HG03039 (cell line): Measurements from ENCODE around the gene CRAMP1.

Experiments used
- ATAC-seq: cut with Tn5 transposase; IDR thresholded peaks from one replicate; pipeline ENCODE4 v1.9.1; 2021; ENCODE audit warnings: mild to moderate bottlenecking, moderate library complexity; ENCODE audit not compliant: unreplicated experiment

The CRAMP1 gene

DNA sequence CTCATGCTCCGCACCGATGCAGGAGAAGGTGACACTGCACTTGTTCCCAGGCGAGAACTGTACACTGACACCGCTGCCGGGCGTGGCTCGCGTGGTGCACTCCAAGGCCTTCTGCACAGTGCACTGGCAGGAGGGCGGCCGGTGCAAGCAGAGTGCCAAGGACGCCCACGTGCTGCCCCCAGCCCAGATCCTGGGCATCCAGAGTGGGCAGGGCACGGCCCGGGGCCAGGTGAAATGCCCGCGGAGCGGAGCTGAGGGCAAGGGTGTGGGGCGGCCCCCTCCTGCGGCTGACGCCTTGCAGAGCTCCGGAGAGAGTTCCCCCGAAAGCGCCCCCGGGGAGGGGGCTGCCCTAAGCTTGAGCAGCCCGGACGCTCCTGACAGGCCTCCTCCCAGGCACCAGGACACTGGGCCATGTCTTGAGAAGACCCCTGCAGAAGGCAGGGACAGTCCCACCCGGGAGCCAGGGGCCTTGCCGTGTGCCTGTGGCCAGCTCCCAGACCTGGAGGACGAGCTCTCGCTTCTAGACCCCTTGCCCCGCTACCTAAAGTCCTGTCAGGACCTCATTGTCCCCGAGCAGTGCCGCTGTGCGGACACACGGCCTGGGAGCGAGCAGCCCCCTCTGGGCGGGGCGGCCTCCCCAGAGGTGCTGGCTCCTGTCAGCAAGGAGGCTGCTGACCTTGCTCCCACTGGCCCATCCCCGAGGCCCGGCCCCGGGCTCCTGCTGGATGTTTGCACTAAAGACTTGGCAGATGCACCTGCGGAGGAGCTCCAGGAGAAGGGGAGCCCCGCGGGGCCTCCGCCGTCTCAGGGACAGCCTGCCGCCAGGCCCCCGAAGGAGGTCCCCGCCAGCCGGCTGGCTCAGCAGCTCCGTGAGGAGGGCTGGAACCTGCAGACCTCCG is 44.0 kb downstream of the CRAMP1 start:
- no peak for ATAC-seq

DNA sequence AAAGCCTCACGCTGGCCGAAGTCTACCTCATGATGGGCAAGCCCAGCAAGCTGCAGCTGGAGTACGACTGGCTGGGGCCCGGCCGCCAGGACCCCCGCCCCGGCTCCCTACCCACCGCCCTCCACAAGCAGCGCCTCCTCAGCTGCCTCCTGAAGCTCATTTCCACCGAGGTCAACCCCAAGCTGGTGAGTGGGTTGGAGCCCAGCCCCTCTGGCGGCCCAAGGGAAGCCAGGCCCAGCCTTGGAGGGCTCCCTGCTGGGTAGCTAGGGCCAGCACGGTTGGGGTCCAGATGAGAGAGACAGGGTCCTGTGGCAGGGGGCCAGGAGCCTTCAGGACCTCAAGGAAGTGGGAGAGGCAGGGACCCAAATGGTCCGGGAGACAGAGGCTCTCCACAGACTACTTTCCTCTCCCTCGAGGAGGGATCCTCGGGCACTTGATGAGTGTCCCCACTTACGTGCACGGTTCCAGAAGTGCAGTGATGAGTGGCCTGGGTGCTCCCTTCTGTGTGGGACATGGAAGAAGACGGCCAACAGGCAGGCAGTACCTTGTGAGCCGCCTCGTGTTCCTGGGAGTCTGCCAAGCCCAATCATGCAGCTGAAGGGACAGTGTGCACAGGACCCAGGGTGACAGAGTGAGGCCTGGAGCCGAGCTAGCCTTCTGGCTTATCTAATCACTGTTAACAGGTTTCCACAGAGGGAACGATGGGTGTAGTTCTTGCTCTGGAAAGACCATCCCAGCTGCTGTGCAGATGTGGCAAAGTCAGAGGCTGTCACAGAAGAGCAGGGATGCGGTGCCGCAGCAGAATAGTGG is 44.9 kb downstream of the CRAMP1 start:
- no peak for ATAC-seq

DNA sequence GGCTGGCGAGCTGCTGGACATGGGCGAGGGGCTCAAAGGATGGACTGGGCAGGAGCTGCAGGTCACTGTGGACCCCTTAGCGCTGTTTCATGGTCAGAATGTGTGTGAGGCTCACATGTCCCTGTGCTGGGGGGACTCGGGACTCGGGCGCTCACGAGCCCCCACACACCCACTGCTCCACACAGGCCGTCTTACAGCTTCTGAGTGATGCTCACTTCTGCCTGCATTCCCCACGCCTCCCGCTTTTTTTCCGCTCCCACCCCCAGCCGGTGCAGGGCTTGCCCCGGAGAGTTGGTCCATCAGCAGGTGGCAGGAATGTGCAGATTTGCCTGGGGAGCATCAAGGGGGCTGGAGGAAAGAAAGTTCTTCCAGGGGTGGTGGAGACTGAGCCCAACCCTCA is 45.7 kb downstream of the CRAMP1 start:
- no peak for ATAC-seq

DNA sequence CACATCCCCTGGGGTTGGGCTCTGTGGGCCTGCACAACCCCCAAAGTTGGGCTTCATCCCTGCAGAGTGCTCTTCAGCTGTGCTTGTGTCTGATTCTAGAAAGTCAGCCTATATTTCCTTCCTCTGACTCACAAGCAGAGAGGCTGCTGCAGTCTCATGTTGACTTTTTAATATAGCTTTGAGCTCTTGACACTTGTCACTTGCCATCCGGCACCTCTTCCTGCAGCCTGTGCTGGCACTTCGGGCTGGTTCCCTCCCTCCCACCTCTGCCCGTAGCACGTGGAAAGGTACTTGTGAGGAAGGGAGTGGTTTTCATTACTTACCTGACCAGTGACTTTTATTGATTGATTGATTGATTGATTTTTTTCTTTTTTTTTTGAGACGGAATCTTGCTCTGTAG is 46.9 kb downstream of the CRAMP1 start:
- no peak for ATAC-seq

DNA sequence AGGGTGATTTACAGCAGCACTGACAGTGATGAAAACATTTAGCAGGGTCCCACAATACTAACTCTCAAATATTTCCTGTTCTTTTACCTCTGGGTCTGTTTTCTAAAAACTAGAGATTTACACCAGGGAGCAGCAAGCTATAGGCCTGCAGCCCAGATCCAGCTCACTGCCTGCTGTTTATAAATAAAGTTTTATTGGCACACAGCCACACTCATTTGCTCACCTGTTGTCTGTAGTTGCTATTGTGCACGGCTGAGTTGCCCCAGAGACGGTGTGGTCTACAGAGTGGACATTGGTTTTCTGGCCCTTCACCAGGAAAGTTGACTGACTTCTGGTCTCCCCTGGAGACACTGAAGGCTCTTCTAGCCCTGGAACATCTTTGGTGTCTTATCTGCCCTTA is 49.7 kb downstream of the CRAMP1 start:
- ATAC-seq, result no peak

DNA sequence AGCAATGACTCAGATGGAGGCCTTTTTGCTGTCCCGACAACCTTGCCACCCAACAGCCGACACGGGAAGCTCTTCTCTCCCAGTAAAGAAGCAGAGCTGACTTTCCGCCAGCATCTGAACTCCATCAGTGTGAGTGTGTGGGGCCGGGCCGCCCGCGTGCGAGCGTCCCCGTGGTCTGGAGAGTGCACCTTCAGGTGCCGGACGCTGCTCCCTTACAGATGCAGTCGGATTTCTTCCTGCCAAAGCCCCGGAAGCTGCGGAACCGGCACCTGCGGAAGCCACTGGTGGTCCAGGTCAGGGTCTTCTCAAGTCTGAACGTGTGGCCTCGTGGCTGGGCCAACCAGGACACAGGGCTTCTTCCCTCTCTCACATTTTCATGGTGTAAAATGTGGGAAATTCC is 50.4 kb downstream of the CRAMP1 start:
- no peak for ATAC-seq

DNA sequence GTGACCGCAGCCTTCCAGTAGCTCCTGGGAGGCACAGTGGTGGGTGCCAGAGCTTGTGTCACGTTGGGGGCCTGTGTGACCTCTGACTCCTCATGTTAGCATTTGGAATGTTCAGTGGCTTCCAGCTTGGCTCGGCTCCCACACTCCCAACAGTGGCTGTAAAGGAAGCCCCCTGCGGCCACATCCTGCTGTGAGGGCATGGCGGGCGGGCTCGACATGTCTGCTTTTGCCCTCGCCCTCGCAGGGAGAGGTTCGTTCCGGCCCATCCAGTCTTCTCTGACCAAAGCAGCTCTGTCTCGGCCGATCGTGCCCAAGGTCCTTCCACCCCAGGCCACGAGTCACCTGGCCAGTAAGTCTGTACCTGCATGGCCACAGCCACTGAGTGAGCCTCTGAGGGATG is 53.7 kb downstream of the CRAMP1 start:
- no peak for ATAC-seq

DNA sequence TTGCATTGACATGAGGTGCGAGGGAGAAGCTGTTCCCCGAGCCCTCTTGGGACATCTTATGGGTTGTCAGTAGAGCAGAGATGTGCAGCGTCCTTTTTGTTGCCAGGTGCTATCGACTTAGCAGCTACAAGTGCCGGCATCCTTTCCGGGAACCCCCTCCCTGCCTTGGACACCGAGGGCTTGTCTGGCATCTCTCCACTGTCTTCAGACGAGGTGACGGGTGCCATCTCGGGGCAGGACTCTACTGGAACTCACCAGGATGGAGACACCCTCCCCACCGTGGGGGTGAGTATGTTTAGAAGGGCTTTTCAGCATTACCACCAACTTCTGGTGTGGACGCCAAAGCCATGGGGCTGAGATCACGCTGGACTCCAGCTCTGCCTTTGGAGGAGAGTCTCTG is 54.2 kb downstream of the CRAMP1 start:
- no peak for ATAC-seq

DNA sequence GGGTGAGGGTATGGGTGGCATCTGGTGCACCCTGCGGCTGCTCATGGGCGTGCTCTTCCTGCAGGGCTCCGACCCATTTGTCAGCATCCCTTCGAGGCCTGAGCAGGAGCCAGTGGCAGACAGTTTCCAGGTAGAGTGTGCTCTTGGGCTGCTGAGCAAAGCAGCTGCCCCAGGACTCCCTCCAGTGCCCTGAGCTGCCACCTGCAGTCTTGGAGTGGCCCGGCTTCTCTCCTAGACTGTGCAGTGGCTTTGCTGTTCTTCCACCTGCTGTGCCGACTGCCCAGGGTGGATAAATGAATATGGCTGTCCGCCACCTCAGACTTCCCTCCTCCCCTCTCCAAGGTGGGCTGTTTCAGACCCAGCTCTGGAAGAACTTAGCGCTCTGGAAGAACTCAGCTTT is 55.1 kb downstream of the CRAMP1 start:
- ATAC-seq, result no peak

DNA sequence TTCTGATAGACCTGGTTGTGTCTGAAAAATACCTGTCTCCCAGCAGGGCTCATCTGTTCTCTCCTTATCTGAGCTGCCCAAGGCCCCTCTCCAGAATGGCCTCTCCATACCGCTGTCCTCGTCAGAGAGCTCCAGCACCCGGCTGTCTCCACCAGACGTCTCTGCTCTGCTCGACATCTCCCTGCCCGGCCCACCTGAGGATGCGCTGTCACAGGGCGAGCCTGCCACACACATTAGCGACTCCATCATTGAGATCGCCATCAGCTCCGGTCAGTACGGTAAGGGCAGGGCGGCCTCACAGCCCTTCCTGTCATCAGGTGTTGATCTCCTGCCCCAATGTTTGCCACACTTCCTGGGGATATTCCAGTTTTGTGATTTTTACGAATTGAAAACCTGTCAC is 55.8 kb downstream of the CRAMP1 start:
- no peak for ATAC-seq

DNA sequence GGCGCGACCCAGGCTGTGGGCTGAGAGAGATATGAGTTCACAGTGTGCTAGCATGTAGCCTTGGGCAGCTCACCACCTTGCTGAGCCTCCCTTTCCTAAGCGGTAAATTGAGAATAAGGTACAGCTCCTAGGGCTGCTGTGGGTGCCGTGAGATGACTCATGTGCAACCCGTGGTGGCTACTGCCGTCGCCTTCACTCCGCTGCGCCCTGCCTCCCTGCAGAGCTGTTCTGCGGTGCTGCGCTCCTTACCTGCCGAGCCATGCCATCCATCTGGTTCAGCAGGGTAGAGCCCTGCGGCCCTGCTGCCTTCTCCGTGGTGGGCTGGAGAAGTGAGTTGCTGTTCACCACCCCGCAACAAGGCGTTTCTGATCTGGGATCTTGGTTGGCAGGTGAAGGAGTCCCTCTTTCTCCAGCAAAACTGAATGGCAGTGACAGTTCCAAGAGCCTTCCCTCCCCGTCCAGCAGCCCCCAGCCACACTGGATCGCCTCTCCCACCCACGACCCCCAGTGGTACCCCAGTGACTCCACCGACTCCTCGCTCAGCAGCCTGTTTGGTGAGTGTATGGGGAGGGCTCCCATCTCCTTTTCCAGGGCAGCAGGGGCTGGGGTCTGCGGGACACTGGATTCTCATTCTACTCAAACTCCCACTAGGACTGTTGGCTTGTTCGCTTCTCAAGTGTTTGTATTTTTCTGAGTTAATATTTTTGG is 56.6 kb downstream of the CRAMP1 start:
- ATAC-seq, result no peak

DNA sequence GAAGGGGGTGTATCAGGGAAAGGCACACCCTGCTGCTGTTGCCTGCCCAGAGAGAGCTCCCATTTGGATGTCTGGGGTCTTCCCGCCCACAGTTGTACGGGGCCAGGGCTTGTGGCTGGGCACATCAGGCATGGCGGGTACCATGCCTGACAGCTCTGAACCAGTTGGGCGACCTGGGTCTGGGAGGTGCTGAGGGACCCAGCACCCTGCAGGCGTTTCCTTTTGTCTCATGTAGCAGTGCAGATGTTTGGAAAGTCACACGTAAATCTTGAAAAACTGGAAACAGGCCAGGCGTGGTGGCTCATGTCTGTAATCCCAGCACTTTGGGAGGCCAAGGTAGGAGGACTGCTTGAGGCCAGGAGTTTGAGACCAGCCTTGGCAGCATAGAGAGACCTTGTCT is 57.5 kb downstream of the CRAMP1 start:
- no peak for ATAC-seq

DNA sequence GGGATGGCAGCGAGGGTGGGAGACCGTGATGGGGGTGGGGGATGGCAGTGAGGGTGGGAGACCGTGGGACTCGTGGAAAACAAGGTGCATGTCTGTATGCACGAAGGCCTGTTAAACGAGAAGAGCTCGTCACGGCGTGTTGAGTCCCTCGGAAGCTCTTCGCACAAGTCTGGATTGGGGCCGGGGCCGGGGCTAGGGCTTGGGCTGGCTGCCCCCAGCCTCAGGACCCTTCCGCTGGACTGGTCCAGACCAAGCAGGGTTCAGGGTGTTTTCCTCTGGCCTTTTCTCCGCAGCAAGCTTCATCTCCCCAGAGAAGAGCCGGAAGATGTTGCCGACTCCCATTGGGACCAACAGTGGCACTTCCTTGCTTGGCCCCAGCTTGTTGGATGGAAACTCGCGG is 58.2 kb downstream of the CRAMP1 start:
- ATAC-seq, result no peak

DNA sequence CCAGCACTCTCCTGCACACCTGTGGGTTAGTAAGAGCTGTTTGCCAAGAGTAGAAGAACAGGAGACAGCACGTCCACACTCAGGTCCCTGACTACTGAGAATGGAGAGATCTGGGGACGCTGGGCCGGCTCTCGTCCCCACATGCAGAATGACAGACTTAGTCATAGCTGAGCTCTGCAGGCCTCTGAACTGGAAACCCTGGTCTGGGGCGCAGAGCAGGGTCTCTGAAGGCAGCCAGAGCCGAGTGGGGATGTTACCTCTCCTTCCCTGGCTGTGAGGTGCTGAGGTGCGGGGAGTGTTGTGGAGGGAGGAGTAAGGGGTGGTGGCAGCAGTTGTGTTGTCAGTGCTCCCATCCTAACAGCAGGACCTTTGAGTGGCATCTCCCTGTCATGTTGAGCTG is 58.7 kb downstream of the CRAMP1 start:
- ATAC-seq, result no peak

DNA sequence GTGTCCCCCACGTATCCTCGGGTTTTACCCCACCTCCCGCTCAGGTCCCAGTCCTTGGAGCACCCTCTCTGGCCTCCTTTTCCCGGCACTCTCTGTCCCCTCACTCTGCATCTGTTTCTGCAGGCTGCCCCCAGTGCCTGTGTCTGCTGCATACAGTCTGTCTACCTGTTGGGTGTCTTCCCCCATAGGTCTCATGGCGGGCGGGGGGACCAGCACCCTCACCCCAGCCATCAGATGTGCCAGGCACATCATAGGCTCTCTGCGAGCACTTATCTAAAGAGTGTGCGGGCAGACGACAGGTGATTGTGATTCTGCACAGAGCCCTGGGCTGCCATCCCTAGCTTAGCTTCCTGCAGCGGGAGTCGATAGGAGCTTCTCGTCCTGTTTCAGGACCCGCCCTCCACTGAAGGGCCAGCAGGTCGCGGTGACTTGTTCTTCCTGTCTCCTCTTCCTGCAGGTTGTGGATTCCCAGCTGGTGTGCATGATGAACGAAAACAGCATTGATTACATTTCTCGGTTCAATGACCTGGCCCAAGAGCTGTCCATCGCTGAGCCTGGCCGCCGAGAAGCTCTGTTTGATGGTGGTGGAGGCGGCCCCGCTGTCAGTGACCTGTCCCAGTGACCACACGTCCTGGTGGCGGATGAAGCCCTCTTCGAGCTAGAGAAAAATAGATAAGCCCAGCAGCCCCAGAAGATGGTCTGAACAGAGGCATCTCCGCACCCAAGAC is 61.4 kb downstream of the CRAMP1 start:
- ATAC-seq, result no peak

DNA sequence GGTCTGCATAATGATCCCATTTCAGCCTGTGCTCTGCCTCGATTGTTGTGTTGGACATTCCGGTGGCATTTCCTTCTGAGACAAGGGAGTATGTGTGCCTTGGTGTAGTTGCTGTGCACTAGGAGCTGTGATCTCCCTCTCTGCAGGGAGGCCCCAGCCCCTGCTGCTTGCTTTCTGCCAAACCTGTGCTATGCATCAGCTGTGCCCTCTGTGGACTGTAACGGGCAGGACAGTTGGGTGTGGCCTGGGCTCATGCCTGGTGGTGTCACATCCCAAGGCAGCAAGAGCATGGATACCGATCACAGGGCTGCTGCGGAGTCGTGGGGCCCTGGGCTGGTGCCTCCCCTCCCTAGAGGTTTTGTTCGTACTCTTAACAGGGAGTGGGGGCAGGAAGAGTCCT is 62.1 kb downstream of the CRAMP1 start:
- no peak for ATAC-seq

DNA sequence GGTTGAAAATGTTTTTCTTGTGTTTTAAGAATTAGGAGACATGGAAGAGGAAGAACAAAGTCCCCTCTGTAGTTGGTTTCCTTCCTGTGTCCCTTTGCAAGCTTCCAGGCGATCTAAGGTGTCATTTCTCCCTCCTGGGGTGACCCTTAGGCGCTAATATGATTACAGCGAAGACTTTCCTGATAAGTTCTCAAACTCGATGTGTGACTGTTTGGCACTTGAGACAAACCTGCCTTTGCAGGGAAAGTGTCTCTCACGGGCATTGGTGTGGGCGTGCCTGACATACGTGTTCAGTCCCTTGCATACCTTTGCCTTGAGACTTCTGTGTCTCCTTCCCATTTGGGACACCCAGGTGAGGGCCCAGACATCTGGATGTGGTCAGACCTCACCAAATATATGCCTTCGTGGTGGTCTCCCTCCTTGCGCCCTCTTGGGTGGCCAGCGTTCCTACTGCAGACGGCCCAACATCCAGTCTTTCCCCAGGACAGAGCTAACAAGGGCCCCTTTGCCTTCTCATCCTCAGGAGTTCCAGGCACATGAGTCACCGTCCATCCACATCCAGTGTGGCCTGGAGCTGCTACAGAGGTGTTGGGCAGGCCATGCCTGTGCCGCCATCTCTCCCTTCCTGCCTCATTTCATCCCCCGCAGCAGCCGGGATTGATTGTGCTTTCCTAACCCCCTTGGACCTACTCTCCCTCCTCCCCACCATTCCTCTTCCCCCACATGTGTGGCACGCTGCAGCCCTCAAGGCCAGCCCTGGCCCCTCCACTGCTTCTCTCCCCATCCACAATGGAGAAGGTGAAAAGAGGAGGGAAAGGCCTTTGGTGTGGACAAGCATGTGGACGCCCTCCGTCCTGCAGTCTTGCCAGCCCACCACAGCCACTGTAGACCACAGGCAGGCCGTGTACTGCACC is 62.8 kb downstream of the CRAMP1 start:
- no peak for ATAC-seq

DNA sequence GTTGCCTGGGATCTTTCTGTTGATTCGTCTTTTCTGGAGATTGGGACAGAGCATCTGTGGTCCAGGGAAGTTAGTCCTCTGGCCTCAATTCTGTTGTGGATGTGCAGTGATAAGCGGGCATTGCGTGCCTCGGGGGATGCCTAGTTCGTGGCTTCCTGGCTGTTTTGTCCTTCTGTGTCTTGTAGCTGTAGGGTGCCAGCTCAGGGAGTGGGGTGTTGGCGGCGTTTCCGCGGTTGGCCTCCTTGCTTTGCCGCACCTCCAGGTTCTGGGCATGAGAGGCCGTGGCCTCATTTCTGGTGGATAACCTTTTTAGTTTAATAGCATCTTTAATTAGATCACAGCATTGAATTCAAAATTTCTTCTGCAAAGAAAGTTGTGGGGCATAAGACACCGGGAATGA is 64.5 kb downstream of the CRAMP1 start:
- no peak for ATAC-seq

DNA sequence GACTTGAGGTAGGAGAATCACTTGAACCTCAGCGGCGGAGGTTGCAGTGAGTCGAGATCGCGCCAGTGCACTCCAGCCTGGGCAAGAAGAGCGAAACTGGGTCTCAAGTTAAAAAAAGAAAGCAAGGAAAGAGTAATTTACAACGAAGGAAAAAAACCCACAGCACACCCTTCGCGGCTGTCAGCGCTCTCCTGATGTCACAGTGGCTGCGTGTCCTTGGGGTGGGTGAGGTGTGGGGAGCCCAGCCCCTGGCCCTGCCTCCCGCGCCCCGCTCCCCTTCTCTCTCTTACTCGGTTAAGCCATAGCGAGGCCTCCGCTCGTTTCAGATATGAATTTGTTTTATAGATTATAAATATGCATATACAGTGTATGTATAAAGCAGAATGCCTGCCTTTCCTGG is 65.2 kb downstream of the CRAMP1 start:
- ATAC-seq, result no peak

DNA sequence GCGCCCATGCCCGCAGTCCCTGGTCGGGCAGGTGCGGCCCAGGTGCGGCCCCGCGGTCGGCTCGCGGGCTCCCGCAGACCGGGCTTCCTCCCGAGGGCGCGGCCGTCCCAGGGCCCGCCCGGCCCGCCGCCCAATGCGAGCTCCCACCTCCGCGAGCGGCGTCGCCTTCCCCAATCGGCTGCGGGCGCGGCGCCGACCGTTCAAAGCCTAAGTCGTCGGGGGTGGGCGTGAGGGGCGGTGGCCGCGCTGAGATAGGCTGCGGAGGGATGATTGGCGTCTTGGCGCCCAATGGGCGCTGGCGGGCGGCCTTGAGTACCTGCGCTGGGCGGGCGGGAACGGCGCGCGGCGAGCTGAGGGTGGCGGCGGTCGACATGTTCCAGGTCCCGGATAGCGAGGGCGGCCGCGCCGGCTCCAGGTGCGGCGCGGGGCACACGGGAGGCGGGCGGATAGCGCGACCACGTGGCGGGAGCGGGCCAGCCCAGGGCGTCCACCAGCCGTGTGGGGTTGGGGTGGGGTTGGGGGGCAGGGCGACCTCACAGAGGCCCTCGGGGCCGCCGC is 65.9 kb downstream of the CRAMP1 start, which contains the start of gene JPT2:
Gene JPT2 (plus strand): TSS at position 338 of the 558 bp plus-strand sequence. CDS start 34 bp downstream, at position 372.
- peak; percentile 89 for ATAC-seq
